T1000 (cell line): Measurements from ENCODE around the gene NUP210.

Source experiments
- DNase-seq: peaks from one replicate; lab custom pipeline; 2025; ENCODE audit warnings: mixed read lengths; lab: John Stamatoyannopoulos, UW

The NUP210 gene

DNA sequence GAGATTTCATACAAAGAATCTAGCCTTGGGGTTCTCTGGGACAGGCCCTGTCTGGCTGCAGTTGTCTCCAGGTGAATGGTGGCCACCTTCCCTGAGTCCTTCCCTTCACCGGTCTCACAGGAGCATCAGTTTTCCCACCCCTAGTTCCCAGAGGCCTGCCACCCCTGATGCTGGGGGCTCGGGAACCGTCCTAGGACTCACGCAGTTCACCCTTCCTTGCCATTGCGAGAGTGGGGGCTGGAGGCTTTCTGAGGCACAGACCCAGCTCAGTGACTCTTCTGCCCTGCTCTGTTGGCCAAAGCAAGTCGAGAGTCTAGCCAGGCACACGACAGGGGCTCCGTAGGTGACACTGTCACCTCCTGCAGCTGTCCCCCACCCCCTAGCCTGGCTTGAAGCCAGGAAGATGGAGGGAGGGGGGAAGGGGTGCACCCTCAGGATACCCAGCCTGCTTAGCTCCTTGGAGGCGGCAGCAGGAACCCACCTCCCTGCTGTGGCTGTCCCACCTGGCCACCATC is 130.3 kb downstream of the NUP210 start:
- DNase-seq: no peak

DNA sequence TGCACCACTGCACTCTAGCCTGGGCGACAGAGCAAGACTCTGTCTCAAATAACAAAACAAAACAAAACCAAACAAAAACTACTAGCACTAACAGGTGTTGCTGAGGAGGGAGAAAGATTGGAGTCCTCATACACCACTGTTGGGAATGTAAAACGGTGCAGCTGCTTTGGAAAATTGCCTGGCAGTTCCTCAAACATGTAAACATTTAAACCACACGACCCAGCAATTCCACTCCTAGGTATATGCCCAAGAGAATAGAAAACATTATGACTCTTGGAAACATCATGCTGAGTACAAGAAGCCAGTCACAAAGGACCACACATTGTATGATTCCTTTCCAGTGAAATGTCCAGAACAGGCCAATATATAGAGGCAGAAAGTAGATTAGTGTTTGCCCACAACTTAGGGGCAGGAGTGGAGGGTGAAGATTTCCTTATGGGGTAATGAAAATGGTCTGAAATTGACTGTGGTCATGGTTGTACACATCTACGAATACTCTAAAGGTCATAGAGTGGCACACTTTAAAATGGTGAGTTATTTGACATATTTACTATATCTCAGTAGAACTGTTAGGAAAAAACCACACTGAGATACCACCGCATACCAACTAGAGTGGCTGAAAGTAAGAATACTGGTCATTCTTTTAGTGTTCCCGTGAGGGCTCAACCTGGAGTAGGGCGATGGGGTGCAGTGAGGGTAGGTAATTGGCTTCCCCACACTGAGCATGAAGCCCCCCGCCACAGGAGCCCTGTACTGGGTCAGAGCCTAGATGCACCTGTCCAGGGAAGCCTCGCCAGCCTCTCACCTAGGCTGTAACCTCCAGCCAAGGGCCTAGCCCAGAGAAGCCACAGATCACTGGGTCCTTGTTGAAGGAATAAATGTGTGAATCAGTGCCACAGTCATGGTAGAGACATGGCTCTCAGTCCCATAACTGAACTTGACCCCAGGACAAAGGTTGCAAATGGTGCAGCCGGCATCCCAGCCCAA is 131.1 kb downstream of the NUP210 start:
- no peak for DNase-seq

DNA sequence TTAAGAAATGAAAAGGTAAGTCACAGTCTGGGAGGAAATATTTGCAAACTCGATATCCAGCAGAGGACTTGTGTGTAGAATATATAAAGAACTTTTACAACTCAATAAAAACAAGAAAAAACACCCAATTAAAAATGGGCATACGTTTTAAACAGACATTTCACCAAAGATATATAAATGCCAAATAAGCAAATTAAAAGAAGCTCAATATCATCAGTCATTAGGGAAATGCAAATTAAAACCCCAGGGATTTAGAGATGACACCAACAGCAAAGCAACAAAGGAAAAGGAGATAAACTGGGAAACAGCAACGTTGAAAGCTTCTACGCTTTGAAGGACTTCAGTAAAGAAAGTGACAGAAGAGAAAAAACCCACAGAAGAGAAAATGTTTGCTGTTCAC is 132.3 kb downstream of the NUP210 start:
- no peak for DNase-seq

DNA sequence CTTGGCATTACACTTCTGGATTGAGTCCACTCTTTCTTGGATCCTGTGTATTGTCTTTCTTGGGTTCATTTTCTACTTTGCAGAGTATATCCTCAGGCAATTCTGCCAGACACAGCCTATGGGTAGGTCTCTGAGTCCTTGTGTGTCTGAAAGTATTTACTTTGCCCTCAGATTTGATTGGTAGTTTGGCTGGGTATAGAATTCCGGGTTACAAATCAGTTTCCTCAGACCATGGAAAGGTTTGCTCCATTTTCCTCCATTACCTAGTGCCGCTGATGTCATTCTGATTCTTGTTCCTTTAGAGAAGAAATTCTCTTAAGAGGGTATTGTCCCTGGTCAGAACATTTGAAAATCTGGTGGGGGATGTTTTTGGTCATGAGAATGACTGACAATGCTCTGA is 133.2 kb downstream of the NUP210 start:
- DNase-seq: no peak

DNA sequence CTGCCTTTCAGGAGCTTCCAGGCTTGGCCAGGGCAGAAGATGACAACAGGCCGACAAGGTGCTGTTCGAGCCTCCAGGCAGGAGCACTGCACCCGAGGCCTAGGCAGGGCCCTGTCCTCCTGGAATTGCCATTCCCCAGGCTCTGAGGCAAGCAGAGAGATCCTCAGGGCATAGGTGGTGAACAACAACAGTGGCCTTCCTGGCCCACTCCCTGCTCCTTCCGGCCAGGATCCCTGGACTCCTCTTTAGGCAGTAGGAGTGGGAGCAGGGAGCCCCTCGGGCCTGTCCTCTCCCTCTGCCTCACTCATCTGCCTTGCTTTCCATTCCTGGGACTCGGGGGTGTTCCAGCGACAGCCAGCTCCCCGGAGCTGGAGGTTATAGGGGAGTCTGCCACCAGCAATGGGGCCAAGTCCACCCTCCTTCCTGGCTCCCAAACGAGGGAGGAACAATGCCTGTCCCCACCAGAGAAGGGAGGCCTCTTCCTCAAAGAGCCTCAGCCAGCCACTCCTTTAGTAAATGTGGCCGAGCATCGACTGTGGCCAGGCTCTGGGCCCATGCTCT is 135.0 kb downstream of the NUP210 start:
- no peak for DNase-seq

DNA sequence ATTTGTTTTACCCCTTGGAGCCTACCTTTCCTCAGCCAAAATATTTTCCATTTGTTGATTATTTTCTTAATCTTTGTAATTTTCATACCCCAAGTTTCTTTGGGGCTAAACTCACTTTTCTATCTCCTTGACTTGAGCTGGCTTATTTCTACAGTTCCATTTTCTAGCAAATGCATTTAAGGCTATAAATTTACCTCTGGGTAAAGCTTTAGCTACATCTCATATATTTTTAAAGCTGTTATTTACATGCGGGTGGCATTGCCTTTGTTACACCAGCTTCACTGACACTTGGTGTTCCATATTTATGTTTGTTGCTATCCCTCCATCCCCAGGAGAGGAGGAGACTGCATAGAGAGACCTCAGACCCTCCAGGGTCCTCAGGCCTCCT is 136.3 kb downstream of the NUP210 start:
- DNase-seq: no peak

DNA sequence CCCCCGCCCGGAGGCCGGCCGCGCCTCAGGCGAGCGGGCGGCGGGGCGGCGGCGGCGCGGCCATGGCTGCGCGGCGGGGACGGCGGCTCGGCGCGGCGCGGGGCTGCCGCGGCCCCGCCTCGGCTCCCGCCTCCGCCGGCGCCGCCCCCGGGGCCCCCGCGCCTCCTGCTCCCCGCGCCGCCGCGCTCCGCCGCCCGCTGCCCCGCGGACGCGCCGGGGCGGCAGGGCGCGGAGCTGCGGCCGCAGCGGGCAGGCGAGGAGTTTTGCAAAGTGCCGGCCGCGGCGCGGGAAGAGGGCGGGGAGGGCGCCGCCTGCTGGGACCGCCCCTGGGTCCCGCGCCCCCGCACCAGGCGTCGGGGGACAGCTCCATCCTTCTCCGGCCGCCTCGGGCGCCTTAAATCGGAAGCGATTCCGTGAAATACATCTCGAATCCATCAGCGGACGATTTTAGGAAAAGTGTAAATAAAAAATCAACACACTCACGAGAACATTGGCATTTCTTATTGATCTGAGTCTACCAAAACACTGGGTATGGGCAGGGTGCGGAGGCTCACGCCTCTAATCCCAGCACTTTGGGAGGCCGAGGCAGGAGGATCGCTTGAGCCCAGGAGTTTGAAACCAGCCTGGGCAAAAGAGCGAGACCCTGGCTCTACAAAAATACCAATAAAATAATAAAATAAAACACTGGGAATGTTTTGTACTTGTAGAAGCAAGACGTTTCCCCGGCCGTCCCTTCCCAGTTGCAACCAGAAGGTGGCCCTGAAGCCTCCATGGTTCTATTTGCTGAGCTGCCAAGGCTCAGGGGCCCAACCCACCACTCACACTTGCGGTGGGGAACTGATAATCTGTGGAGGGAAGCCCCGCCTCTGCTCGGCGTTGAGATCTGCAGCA is 136.9 kb downstream of the NUP210 start:
- no peak for DNase-seq

DNA sequence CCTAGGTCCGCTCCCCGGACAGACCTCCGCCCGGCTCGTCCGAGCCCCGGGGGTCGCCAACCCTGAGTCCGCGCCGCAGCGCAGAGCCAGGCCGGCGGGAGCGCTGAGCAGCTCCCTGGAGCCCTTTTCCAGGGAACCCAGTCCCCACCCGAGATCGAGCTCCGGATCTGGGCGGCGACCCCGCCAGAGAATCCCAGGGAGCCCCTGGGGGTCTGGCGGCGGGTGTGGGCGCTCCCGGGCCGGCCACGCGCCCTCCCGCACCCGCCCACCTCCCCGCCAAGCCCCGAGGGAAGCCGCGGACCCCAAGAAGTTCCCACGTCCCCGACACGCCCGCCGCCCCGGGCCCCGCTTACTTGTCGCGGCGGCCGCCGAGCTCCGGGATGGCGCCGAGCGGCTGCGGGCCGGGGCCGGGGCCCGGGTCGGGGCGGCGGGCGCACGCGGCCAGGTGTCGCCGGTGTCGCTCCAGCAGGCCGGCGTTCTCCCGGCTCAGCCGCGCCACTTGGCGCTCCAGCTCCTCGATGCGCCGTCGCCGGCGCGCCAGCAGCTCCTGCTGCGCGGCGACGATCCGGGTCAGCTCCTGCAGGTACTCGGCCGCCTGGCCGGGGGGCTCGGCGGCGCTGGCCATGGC is 137.7 kb downstream of the NUP210 start:
- DNase-seq: no peak

DNA sequence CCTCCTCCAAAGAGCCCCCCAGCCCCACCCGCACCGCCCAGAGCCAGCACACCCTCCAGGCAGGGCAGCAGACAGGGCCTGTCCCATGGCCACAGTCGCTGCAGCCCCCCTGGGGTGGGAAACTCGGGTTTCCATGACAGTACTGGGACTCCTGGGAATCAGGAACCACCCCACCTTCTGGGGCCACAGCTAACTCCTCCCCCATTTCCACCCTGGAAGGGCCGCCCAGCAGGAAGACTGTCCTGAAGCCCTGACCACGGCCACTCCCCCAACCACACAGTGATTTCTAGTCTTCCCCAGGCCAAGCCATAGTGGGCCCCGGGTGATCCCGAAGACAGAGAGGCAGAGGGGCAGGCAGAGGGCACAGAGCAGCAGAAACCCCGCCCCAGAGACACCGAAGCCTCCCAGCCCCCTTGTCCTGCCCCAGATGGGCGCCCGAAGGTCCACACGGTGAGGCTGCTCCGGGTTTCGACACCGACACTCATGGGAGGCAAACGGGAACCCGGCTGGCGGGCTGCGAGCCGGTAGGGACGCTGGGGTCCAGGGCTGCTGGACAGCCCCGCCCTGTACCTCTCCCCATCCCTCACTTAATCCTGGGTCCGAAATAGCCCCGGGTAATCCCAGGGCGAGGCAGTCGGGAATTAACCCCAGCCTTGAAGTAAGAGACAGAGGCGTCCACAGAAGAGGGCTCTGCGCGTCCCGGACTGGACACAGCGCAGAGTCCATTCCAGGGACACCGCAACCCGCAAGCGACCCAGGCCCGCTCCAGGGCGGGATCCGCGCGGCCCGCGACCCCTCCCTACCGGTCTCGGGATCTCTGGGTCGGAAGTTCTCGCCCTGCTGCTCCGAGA is 138.4 kb downstream of the NUP210 start:
- DNase-seq: no peak

DNA sequence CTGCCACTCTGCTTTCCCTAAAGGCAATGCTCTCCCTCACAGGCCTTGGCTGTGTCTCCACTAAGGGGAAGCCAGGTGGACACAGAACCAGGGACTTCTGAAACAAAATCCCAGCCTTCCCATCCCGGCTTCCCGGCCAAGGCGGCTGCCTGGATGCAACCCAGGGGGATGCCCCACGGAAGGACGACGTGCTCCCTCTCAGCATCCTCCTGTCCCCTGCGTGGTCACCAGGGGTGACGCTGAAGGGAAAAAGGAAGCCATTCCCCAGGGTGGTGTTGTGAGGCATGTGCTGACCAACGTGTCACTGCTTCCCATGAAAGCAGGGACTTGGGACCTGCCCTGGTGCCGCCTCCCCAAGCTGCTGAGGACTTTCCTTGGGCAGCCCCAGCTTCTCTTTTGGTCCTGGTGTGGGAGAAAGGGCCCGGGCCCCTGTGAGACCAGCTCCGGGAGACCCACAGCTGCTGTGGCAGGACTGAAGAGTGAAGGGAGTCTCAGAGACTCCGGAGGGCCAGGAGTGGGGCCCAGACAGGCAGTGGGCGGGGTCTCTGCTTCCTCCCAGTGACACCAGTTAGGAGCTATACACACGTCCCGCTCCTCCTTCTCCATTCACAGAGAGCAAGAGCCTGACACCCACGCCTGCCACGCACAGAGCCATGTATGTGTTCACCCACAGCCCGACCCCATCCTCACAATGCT is 139.2 kb downstream of the NUP210 start:
- DNase-seq: no peak

DNA sequence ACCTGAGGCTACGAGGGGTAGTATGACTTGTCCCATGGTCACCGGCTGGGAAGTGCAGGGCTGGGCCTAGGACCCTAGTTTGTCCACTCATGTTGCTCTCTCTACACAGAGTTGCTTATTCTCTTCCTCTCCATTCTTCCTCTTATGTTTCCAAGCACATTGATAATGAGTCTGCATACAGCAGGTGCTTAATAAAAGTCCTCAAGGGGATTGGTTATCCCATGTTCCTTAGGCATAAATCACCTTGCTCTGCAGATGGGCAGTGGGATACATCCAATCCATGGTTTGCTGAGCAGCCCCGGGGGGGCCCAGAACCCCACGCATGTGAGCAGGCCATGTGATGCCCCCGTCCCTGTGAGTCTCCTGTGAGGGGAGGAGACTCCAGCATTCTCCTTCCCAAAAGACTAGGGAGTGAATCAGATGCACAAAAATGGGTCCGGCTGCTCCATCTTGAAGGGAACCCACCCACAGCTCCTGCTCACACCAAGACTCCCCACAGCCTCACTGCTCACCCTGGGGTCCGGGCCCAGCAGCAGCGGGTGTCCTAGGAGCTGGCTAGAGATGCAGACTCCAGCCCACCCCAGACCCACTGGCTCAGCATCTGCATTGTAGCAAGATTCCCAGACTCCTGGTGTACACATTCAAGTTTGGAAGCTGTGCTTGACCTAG is 139.9 kb downstream of the NUP210 start:
- DNase-seq: no peak

DNA sequence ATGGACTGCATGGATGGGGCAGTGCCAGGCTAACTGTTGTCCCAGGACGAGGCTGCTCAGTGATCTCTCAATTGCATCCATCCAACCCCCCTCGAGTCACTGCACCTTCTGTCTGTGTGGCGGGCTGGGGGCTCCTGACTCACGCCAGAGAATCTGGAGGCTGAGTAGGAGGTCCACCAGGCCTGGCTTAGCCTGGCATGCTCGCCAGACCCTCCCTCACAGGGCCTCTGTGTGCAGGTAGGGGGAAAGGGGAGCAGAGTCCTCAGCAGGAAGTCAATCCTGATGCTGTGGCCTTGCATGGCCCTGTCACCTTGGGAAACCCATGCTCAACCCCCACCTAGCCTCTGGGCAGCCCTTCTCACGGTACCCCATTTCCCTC is 140.6 kb downstream of the NUP210 start:
- no peak for DNase-seq

DNA sequence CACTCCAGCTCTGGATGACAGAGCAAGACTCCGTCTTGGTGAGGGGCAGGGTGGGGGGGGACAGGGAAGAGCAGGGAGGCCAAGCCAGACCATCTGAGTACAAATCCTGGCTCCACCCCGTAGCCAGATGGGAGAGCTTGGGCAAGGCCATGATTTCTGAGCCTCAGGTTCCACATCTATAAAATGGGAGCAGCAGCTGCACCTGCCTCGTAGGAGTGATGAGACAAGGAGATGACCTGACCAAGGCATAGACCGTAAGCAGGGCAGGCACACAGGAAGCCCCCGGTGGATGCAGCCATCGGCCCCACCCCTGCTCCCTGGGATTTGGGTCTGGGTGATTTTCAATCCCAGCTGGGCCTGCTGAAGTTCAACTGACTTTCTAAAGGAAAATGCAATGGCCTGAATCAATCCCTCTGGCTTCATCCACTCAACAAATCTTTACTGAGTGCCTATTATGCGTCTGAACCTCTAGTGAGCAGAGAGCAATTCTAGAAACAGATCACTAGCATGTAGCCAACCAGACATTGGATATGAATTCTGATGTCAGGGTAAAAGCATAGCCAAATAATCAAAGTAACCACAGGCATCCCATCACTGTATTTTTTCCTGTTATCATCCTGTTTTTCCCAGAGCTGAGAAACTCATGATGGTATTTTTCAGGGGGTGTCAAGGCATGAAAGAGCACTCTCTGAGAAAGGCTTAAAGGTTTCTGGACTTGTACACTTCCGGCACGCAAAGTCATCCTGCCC is 141.2 kb downstream of the NUP210 start:
- no peak for DNase-seq

DNA sequence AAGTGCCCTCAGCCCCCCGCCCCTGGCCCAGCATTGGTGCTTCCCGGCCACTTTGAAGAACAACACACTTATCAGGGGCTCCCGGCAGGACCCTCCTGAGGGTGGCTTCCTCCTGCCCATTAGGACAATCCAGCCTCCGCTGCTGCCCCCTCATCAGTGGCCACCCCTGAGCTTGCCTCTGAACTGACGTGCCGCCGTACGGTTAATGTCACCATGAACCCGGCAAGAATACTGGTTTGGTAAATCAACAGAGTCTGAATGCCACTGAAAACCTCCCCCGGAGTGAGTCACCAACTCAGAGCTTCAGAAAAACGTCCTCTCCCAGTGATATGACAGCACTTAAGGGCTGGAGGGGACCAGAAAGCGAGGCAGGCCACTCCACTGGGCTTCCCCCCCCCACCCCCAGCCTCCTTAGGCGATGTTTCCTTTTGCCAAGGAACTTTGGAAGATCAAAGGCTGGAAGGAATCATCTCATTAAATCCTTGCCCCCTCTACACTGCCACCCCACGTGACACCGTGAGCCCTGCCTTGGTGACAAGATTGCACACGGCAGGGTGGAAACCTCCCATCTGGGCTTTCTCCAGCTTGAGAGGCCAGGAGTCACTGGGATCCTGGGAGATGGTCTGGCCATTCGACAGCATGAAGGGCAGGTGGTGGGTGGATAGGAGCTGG is 142.1 kb downstream of the NUP210 start:
- no peak for DNase-seq

DNA sequence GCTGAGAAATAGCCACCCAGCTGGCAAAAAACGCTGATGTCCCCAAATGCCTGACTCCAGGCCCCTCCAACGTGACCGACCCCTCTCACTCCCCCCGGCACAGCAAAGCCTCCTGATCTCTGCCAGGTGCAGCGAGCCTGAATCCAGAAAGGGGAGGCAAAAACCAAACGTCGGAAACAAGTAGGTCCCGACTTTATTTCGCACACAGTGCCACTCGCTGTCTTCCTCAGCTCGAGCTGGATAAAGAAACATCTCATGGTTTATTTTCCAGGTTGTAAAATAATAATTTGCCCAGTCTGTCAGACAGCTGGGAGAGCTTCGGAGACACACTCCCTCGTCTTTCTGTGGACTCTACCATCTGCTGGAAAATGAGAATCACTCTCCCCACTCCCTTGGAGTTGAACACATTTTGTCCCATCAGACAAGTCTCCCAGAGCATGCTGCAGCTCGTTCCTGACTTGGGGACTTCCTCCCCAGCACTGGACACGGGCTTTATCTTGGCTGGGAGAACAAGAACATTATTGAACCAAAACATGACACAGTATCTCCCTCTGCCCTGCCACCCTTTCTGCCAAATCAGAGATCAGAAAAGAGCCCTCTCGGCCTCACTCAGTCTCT is 142.8 kb downstream of the NUP210 start:
- no peak for DNase-seq

DNA sequence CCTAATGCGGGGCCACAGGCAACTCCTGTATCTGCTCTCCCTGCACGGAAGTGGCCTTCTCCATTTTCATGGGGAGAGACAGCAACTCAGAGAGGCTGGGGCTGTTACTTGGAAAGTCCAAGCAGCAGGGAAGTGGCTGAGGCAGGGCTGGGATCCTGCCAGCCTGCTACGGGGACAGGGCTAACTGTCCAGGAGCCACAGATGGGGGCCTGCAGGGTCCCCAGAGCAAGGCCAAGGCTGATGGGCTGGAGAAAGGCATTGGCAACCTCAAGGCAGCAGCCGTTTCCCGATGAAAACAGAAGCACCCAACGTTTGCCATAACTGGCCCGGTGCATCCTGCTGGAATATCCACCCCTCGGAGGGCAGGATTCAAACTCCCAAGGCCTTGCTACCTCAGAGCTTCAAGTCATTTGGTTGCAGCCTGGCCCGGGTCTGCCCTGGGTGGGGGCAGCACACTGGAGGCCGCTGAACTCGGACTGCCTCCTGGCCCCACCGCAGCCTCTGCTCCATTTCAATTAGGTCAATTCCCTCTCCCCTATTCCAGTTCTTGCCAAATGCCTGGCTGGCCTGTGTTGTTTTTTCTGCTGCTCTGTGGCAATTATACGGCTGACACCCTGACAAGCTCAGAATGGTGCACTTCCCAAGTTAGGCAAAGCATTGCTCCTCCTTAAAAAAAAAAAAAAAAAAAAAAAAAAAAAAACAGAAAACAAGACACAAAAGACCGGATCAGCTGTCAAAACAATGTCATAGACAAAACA is 143.5 kb downstream of the NUP210 start:
- no peak for DNase-seq

DNA sequence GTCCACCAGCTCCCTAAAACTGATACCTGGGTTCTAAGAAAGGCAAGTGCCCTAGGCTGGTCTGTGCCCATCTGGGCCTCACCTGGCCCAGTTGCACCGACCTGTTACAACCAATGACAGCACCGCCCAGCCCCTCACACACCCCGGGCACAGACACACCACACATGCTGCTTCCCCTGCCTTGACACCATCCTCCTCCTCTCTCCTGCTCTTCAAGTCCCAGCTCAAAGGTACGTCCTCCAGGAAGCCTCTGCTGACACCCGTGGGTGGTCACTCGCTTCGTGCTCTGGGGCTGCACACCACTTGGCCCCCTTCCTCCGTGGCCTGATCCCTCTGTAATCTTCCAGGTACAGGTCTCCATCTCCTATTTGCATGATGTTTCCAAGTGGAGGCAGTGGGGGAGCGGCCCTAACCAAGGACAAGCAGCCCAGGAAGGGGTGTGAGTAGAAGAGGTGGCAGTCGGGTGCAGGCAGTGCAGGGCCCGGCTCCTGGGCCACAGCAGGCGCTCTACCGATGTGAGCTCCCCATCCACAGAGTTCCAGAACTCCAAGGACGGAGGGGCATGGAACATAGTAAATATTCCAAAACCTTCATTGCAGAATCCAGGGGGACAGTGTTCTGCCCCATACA is 144.6 kb downstream of the NUP210 start:
- no peak for DNase-seq
